H9 (cell line): Measurements from ENCODE around the gene MUC21. TPM values are rescaled to one million over a fixed set of nuclear protein-coding genes. Genes with fewer than 3 reads are reported as not detected.

ENCODE experiments used
- DNase-seq: peaks from one replicate; pipeline ENCODE4 v3.0.0-alpha.2; 2017
- H2AFZ ChIP-seq: one replicate; pipeline ENCODE4 v1.6.1; 2013; ENCODE audit warnings: mild to moderate bottlenecking, low read length, control low read depth, moderate library complexity
- H2AK5ac ChIP-seq: 2 replicates; pipeline ENCODE4 v1.6.1; 2013; ENCODE audit warnings: low read length, control low read depth, mixed read lengths; ENCODE audit not compliant: insufficient read length
- H2BK120ac ChIP-seq: one replicate; pipeline ENCODE4 v1.6.1; 2013; ENCODE audit warnings: low read depth, mild to moderate bottlenecking, low read length, control low read depth, inconsistent platforms; ENCODE audit not compliant: poor library complexity, severe bottlenecking
- H2BK12ac ChIP-seq: 2 replicates; pipeline ENCODE4 v1.6.1; 2013; ENCODE audit warnings: low read length, control low read depth, mixed read lengths, low read depth; ENCODE audit not compliant: insufficient read length
- H2BK15ac ChIP-seq: 2 replicates; pipeline ENCODE4 v1.6.1; 2013; ENCODE audit warnings: low read depth, low read length, control low read depth
- H2BK20ac ChIP-seq: one replicate; pipeline ENCODE4 v1.6.1; 2013; ENCODE audit warnings: low read depth, mild to moderate bottlenecking, low read length, control low read depth, inconsistent platforms; ENCODE audit not compliant: poor library complexity, severe bottlenecking
- H2BK5ac ChIP-seq: 2 replicates; pipeline ENCODE4 v1.6.1; 2013; ENCODE audit warnings: low read length, control low read depth, mixed read lengths; ENCODE audit not compliant: insufficient read length
- H3K14ac ChIP-seq: 2 replicates; pipeline ENCODE4 v1.6.1; 2013; ENCODE audit warnings: low read length, control low read depth; ENCODE audit not compliant: insufficient read depth
- H3K18ac ChIP-seq: 2 replicates; pipeline ENCODE4 v1.6.1; 2013; ENCODE audit warnings: low read depth, mild to moderate bottlenecking, mixed read lengths, low read length, control low read depth; ENCODE audit not compliant: insufficient read length
- H3K23ac ChIP-seq: 2 replicates; pipeline ENCODE4 v1.6.1; 2013; ENCODE audit warnings: low read length, control low read depth, mixed read lengths, low read depth; ENCODE audit not compliant: insufficient read length
- H3K23me2 ChIP-seq: 2 replicates; pipeline ENCODE4 v1.6.1; 2013; ENCODE audit warnings: low read depth, mild to moderate bottlenecking, mixed read lengths, low read length, control low read depth; ENCODE audit not compliant: insufficient read length, poor library complexity, severe bottlenecking
- H3K27ac ChIP-seq: 2 replicates; pipeline ENCODE4 v1.5.1; 2013; ENCODE audit warnings: low read length, control low read depth, mixed read lengths, low read depth; ENCODE audit not compliant: insufficient read length
- H3K27me3 ChIP-seq: 2 replicates; pipeline ENCODE4 v1.6.1; 2013; ENCODE audit warnings: low read length, control low read depth, inconsistent platforms; ENCODE audit not compliant: insufficient read depth
- H3K4ac ChIP-seq: 2 replicates; pipeline ENCODE4 v1.6.1; 2013; ENCODE audit warnings: low read depth, mild to moderate bottlenecking, control low read depth, inconsistent platforms, low read length, moderate library complexity
- H3K4me1 ChIP-seq: 2 replicates; pipeline ENCODE4 v1.6.1; 2013; ENCODE audit warnings: low read length, control low read depth, inconsistent platforms; ENCODE audit not compliant: insufficient read depth
- H3K4me2 ChIP-seq: 2 replicates; pipeline ENCODE4 v1.6.1; 2013; ENCODE audit warnings: low read length, control low read depth, mixed read lengths; ENCODE audit not compliant: insufficient read length, insufficient read depth
- H3K56ac ChIP-seq: 2 replicates; pipeline ENCODE4 v1.6.1; 2013; ENCODE audit warnings: low read depth, mild to moderate bottlenecking, mixed read lengths, low read length, control low read depth; ENCODE audit not compliant: insufficient read length
- H3K79me1 ChIP-seq: 2 replicates; pipeline ENCODE4 v1.6.1; 2013; ENCODE audit warnings: low read depth, mild to moderate bottlenecking, moderate library complexity, low read length, control low read depth, inconsistent platforms; ENCODE audit not compliant: insufficient read depth, poor library complexity, severe bottlenecking
- H3K79me2 ChIP-seq: 2 replicates; pipeline ENCODE4 v1.6.1; 2013; ENCODE audit warnings: low read length, control low read depth, inconsistent platforms; ENCODE audit not compliant: insufficient read depth
- H3K9ac ChIP-seq: 2 replicates; pipeline ENCODE4 v1.6.1; 2013; ENCODE audit warnings: low read length, control low read depth, mixed read lengths; ENCODE audit not compliant: insufficient read length; ENCODE audit errors: extremely low read depth
- H3K9me3 ChIP-seq: one replicate; pipeline ENCODE4 v1.6.1; 2013; ENCODE audit warnings: low read depth, low read length, inconsistent platforms; ENCODE audit not compliant: control insufficient read depth
- H3T11ph ChIP-seq: one replicate; pipeline ENCODE4 v1.6.1; 2013; ENCODE audit warnings: mild to moderate bottlenecking, low read length, control low read depth, inconsistent platforms
- H4K20me1 ChIP-seq: one replicate; pipeline ENCODE4 v1.6.1; 2013; ENCODE audit not compliant: control insufficient read depth, insufficient read length, insufficient read depth
- H4K5ac ChIP-seq: 2 replicates; pipeline ENCODE4 v1.6.1; 2013; ENCODE audit warnings: low read depth, mild to moderate bottlenecking, mixed read lengths, low read length, control low read depth; ENCODE audit not compliant: insufficient read length
- H4K8ac ChIP-seq: replicated peaks from 2 replicates; pipeline ENCODE4 v1.6.1; 2013; ENCODE audit warnings: low read length, control low read depth, mixed read lengths, low read depth; ENCODE audit not compliant: insufficient read length
- H4K91ac ChIP-seq: 2 replicates; pipeline ENCODE4 v1.6.1; 2013; ENCODE audit warnings: low read depth, mild to moderate bottlenecking, moderate library complexity, mixed read lengths, low read length, control low read depth; ENCODE audit not compliant: insufficient read length
- H3K27ac Mint-ChIP-seq, 3 experiments: 2 replicates in 2 of 3; 3 replicates in 1 of 3; pipeline ENCODE4 v1.8.0; 2020 to 2021; ENCODE audit warnings: mixed read lengths in 3 of 3, mild to moderate bottlenecking in 1 of 3, moderate library complexity in 1 of 3
- H3K27me3 Mint-ChIP-seq: 2 replicates; pipeline ENCODE4 v1.8.0; 2021; ENCODE audit warnings: low read depth, mild to moderate bottlenecking, moderate library complexity, mixed read lengths
- H3K36me3 Mint-ChIP-seq, 3 experiments: 2 replicates in 2 of 3; 3 replicates in 1 of 3; pipeline ENCODE4 v1.8.0; 2020 to 2021; ENCODE audit warnings: low read depth in 3 of 3, mixed read lengths in 3 of 3; ENCODE audit not compliant: insufficient read depth in 1 of 3
- H3K4me1 Mint-ChIP-seq, 2 experiments: 2 replicates each; pipeline ENCODE4 v1.8.0; 2020; ENCODE audit warnings: mixed read lengths in 2 of 2
- H3K4me3 Mint-ChIP-seq, 2 experiments: 2 replicates in 1 of 2; 3 replicates in 1 of 2; pipeline ENCODE4 v1.8.0; 2020 to 2021; ENCODE audit warnings: mild to moderate bottlenecking in 2 of 2, mixed read lengths in 2 of 2, moderate library complexity in 1 of 2
- H3K9me3 Mint-ChIP-seq, 2 experiments: 2 replicates in 1 of 2; 3 replicates in 1 of 2; pipeline ENCODE4 v1.8.0; 2020; ENCODE audit warnings: mild to moderate bottlenecking in 2 of 2, mixed read lengths in 2 of 2, moderate library complexity in 1 of 2
- WGBS: extraction: QIAGEN DNeasy Blood & Tissue Kit; methylation state at CpG from one replicate; pipeline ENCODE4 v1.1.7; 2013; ENCODE audit warnings: missing lambda C conversion rate, low lambda C conversion rate, mixed read lengths; ENCODE audit not compliant: insufficient read length; ENCODE audit errors: extremely low coverage; 5-methylcytosine and 5-hydroxymethylcytosine counted together
- total RNA-seq: library from RNA; stranded (reverse); gene quantifications from 2 replicates; pipeline ENCODE4 v1.2.1, GENCODE V29; 2021
- TF ChIP-seq, protein P1 (sequence below): fragments of 200-600 bp; sonication (generic); conservative IDR thresholded peaks from 3 replicates; pipeline ENCODE4 v1.8.0; 2021; ENCODE audit warnings: antibody characterized with exemption, mild to moderate bottlenecking

Gene MUC21
- total RNA-seq, 1 experiment from 2014 or later: not detected

DNA sequence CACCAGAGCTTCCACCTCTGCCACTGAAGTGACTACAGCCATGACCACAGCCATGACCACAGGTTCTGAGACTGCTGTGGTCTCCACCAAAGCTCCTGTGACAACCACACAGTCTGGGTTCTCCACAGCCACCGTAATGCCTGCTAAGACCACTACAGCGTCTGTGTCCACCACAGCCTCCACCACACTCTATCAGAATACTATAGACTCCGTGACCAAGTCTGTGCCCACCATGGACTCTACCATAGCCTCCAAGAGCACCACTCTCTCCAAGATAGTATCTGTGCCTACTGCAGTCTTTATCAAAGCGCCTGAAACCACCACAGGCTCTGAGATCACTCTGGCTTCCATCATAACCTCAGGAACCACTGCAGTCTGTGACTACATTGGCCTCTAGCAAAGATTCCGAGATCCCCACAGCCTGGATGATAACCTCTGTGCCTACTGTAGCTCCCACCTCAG, 18.3 kb upstream of the MUC21 start:
- no peaks in the 10 kb centered on the region for H3K79me1 ChIP-seq
- no peak overlapping the region for H3K27ac Mint-ChIP-seq
- no peak overlapping the region for H3K56ac ChIP-seq
- H3K27me3 ChIP-seq: no peaks in the 10 kb centered on the region
- no peak overlapping the region for H3K23ac ChIP-seq
- no peak overlapping the region for H3K9ac ChIP-seq
- no peaks in the 10 kb centered on the region for H3K79me2 ChIP-seq
- H3K4me1 ChIP-seq: no peaks in the 10 kb centered on the region
- no peak overlapping the region; the same call in 1 of the 2 replicates for H3K14ac ChIP-seq
- no peak overlapping the region for H2AFZ ChIP-seq
- no peaks in the 10 kb centered on the region for H3K23me2 ChIP-seq
- no peak overlapping the region for H2BK5ac ChIP-seq
- no CpG with 5 or more reads among the region's 5 CpGs for WGBS
- no peak overlapping the region for H3K4ac ChIP-seq
- no peak overlapping the region for H4K5ac ChIP-seq
- H2AK5ac ChIP-seq: no peak overlapping the region
- H3K9me3 ChIP-seq: no peaks in the 10 kb centered on the region
- H3K4me3 Mint-ChIP-seq: no peak overlapping the region
- TF ChIP-seq, protein P1, sequence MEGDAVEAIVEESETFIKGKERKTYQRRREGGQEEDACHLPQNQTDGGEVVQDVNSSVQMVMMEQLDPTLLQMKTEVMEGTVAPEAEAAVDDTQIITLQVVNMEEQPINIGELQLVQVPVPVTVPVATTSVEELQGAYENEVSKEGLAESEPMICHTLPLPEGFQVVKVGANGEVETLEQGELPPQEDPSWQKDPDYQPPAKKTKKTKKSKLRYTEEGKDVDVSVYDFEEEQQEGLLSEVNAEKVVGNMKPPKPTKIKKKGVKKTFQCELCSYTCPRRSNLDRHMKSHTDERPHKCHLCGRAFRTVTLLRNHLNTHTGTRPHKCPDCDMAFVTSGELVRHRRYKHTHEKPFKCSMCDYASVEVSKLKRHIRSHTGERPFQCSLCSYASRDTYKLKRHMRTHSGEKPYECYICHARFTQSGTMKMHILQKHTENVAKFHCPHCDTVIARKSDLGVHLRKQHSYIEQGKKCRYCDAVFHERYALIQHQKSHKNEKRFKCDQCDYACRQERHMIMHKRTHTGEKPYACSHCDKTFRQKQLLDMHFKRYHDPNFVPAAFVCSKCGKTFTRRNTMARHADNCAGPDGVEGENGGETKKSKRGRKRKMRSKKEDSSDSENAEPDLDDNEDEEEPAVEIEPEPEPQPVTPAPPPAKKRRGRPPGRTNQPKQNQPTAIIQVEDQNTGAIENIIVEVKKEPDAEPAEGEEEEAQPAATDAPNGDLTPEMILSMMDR: no peak
- no peak overlapping the region for H2BK120ac ChIP-seq
- H2BK15ac ChIP-seq: no peak overlapping the region
- H2BK12ac ChIP-seq: no peak overlapping the region
- no peak overlapping the region for H3K4me2 ChIP-seq
- H4K8ac ChIP-seq: no peak overlapping the region
- DNase-seq: no peak
- no peak overlapping the region for H4K91ac ChIP-seq
- peaks cover 0 to 1% (median 0%) of the 10 kb centered on the region in 3 experiments; a peak in 1 of 7 replicates for H3K36me3 Mint-ChIP-seq
- H3K27me3 Mint-ChIP-seq: peaks cover 17% of the 10 kb centered on the region
- peaks cover 4 to 14% of the 10 kb centered on the region in 2 experiments; a peak in 3 of 4 replicates for H3K4me1 Mint-ChIP-seq
- no peak overlapping the region for H2BK20ac ChIP-seq
- H3K27ac ChIP-seq: no peak overlapping the region
- H3T11ph ChIP-seq: no peak overlapping the region
- no peaks in the 10 kb centered on the region for H4K20me1 ChIP-seq
- no peak overlapping the region for H3K18ac ChIP-seq
- H3K9me3 Mint-ChIP-seq: peaks cover 0 to 3% of the 10 kb centered on the region in 2 experiments; a peak in 2 of 5 replicates
